HG03103 (cell line): Measurements from ENCODE around the gene UGT1A3.
"Not testable (repeated sequence)": the region's sequence is repeated elsewhere in the genome, so short reads cannot be mapped to it uniquely, and the experiment has no call there.

Experiments
- ATAC-seq: cut with Tn5 transposase; IDR thresholded peaks from one replicate; pipeline ENCODE4 v1.9.1; 2021; ENCODE audit warnings: low read depth; ENCODE audit not compliant: unreplicated experiment

UGT1A3 gene

DNA sequence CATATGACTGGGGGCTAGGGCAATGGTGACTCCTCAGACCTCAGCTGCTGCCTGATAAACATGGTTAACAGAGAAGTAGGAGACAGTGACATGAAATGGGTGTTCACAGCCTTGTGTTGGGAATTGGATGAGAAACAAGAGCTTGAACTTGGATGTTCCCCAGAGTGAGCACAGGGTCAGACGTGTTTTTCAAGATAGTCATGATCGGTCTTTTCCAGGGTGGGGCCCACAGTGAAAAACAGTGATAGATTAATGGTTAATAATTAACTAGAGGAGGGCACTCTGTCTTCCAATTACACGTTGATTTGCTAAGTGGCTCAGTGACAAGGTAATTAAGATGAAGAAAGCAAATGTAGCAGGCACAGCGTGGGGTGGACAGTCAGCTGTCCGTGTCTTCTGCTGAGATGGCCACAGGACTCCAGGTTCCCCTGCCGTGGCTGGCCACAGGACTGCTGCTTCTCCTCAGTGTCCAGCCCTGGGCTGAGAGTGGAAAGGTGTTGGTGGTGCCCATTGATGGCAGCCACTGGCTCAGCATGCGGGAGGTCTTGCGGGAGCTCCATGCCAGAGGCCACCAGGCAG lies at the start of gene UGT1A3:
Gene UGT1A3, plus strand, starts transcription at position 320 of the 579 bp plus-strand sequence. Its CDS starts 85 bp downstream, at position 405.
- no peak for ATAC-seq

DNA sequence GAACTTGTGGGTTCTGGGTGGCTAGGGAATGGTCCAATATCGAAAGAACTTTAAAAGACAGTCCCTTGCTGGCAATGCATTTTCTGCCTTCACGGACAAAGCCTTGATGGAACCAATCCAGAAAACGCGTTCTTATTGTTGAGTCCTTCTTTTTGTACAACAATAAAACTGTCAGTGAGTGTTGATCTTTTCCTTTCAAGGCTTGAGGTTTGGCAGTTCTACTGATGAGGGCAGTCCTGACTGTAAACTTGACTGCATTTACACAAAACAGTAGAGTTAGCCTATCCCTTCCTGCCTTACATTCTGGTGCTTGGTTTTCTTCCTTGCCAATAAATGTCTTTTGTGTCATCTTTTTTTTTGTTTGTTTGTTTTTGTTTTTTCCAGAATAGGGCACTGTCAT lies 49.6 kb upstream of the UGT1A3 start:
- ATAC-seq = no peak

DNA sequence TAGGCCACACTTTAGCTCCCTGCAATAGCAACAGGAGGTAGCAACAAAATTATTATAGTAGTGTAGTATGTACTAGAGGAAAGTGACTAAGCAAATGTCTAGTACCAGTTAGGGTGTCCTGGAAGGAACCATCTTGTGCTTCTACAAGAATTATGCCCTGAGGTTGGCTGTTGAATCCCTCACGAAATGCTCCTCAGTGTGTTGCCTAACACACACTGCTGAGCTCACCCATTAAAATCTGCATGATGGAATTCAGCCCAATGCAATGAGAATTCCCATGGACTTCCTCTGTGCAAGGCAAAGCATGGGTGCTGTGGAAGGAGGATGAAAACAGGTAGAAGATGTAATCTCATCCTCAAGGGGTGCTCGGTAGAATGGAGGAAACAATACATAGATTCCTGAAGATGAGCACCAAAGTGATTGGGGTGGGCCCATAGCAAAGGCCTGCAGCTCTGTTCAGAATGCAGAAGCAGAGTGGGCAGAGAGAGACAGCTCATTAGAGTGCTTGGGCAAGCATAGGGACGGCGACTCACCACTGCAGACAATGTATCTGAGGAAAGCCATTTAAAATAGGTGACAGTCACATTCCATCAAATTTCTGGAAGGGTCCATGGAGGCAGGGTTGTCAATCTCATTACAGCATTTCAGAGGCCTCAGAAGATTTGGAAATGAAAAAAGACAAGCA lies 48.3 kb upstream of the UGT1A3 start:
- no peak for ATAC-seq

DNA sequence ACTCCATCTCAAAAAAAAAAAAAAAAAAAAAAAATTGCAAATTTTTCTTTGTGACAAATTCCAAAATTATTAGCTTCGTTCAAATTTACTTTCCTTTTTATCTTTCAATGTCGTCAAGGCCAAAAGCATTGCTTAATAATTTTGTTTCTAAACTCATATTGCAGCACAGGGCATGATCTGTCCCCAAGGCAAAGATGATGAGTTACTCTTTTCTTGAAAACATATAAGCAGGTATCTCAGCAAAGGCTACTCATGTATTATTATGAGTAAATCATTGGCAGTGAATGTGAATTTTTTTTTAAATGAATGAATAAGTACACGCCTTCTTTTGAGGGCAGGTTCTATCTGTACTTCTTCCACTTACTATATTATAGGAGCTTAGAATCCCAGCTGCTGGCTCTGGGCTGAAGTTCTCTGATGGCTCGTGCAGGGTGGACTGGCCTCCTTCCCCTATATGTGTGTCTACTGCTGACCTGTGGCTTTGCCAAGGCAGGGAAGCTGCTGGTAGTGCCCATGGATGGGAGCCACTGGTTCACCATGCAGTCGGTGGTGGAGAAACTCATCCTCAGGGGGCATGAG lies 47.2 kb upstream of the UGT1A3 start, which contains the start of gene UGT1A7:
Gene UGT1A7, plus strand, starts transcription at position 381 of the 579 bp plus-strand sequence. Its CDS starts 37 bp downstream, at position 418.
- ATAC-seq = no peak

DNA sequence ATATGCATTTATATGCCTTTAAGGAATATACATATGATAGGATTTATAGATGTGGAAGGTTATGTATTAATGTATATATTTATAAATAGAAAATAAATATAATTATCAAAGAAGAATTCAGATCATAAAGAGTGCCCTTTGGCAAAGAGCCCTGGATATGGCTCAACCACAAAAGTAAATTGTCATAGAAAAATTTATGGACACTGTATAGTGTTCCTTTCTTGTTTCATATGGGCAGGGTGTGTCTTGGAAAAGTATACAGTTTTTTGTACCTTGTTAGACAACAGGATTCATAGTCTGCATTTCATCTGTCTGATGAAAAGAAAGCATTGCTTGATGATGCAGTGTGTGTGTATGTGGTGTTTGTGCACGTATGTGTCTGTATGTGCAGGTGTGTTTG lies 44.2 kb upstream of the UGT1A3 start:
- ATAC-seq = no peak

DNA sequence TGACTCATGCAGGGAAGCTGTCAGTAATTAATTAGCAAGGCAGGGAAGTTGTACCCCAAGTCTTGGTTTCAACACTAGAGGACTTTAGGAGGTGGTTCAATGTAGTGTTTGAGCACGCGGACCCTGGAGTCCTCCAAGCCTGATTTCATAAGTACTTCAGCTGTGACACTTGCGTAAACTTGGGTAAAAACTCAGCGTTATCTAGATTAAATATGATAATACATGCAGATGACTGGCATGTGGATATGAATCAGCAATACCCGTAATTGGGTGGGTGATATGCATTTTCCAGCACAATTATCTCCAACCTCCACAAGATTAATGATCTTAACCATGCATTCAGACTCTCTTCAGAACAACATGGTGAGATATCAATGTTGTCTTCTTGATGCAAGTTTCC lies 41.9 kb upstream of the UGT1A3 start:
- ATAC-seq = no peak

DNA sequence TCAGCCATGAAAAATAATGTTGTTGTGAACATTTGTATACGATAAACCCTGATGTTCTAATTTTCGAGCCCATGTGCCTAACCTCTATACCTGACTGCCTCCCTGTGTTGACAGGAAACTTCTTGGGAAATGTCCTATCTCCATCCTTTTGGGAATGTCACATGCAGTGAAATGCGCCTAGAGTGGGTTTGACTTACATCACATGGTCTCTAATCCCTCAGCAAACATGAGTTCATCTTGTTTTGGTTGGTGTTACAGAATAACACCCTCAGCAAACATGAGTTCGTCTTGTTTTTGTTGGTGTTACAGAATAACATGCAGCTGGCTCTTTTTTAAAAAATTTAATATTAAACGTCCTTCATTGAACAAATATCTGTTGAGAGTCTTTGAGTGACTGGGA lies 40.5 kb upstream of the UGT1A3 start:
- no peak for ATAC-seq

DNA sequence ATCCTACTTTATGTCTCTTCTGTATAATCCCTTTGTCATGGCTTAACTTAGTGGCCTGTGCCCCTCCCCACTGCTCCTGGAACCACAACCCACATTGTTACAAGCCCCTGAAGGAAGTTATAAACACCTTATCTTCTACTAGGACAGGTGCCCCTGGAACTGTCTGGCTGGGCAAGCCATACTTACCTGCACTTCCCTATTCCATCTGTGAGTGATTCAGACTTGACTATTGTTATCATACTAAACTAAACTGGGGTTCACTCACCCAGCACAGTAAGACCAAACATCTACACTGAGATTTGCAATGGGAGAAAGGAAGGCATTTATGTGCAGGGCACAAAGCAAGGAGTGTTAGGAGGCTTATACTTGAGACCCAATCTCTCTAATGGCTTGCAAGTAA lies 39.8 kb upstream of the UGT1A3 start:
- no peak for ATAC-seq

DNA sequence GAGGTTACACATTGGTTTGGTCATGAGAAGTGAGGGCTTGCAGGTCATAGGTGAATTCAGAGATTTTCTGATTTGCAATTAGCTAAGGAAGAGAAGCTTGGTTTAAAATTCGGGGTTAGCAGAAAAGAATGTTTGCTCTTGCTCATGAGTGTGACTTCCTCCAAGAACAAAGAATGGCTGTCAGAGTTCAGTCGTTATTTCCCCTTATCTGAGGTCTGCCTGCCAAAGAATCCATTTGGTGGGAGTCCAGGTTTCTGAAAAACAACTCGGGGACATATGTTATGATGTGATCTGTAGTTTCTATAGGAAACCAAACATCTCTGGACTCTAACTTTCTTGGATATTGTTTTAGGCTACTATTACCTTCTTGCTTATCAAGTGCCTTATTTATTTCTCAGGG lies 39.3 kb upstream of the UGT1A3 start:
- ATAC-seq = no peak

DNA sequence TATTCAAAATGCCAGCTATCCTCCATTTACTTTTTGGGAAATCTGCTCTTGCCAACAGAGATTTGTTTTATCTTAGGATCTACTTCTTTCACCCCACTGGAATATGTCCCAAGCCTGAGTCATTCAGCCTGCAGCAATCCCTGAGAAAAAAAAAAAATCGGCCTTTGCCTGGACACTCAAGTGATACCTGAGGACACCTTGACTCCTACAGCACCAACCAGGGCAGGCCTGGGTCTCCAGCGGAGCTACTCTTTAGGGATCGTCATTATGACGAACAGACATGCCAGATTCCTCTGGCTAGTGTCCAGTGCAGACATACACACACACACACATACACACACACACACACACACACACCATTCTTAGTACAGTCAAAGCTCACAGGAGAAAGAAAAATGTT lies 38.4 kb upstream of the UGT1A3 start:
- no peak for ATAC-seq

DNA sequence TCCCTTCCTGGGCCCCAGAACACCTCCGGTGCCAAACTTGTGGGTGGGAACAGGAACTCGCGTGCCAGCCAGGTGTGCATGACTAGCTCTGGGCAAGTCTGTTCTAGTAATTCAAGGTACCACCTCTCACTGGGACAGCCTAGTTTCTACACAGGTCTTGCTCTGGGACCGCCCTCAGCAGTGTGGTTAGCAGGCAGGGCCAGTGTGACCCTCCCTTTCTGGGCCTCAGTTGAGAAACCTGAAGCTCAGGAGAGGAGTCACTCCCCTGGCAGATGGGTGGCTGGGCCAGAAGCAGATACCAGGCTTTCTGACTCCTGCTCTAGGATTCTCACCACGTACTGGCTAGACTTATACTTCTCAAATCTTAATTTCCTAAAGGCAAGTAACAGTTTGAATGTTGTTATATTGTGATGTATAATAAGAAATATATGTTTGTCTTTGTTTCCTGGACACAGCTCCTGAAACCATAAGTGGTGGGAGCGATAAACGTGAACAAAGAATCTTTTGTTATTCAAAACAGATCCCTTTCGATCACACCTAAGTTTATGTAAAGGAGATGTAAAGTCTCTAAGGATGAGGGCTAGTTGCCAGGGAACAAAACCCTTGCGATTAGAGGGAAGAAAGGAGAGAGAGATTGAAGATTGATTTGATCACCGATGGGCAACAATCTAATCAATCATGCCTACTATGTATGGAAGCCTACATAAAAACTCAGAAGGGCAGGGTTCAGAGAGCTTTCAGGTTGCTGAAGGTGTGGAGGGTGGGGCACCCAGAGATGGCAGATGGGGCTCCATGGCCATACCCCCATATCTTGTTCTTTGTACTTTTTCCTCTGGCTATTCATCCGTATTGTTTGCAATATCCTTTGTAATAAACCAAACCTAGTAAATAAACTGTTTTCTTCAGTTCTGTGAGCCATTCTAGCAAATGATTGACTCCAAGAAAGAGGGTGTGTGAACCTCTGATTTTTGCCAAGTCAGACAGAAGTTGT lies 37.1 kb upstream of the UGT1A3 start:
- ATAC-seq = no peak

DNA sequence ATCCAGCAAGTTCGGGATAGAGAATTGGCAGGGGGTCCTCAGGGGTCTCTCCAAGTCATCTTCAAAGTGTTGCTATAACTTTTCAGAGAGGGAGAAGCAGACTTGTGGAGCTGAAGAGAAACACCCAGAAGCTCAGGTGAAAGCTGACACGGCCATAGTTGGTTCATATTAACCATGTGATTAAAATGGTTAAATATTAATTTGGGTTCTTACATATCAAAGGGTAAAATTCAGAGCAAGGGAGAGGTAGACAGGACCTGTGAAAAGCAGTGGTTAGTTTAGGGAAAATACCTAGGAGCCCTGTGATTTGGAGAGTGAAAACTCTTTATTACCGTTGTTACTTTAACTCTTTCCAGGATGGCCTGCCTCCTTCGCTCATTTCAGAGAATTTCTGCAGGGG lies 36.2 kb upstream of the UGT1A3 start, which contains the start of gene UGT1A6:
Gene UGT1A6, plus strand, starts transcription at position 243 of the 400 bp plus-strand sequence. Its CDS starts 115 bp downstream, at position 358.
- ATAC-seq = no peak

DNA sequence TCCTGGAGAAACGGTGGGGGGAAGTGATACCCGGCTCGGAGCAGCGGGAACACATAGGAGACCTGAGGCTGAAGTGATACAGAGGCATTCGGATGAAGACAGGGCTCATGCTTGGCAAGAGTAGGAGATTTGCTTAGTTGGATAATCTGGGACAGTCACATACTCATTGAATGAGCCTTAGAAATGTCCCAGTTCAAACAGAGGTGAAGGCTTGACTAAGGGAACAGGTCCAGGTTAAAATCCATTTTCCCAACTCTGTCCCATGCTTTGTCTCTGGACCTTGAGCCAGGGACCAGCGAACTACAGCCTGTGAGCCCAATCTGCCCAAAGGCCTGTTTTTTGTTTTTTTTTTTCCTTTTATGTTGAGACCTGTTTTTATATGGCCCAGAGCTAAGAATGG lies 34.9 kb upstream of the UGT1A3 start:
- ATAC-seq = no peak

DNA sequence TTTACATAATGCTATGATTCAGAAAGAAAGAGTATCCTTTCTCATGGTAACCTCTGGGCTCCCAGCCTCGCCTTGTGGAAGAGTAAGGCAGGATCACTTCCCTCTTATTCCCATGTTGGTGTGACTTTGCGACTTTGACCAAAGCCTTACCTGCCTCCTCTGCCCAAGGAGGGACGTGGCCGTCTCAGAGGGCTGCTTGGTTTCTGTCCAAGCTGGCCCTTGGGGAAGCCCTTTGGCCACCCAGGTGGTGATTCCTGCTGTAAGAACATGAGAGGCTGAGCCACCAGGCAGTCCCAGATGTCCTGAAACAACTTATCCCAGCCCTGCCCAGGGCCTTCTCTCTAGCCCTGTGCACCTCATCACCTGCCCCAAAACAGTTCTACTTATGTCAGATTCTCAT lies 30.1 kb upstream of the UGT1A3 start:
- no peak for ATAC-seq

DNA sequence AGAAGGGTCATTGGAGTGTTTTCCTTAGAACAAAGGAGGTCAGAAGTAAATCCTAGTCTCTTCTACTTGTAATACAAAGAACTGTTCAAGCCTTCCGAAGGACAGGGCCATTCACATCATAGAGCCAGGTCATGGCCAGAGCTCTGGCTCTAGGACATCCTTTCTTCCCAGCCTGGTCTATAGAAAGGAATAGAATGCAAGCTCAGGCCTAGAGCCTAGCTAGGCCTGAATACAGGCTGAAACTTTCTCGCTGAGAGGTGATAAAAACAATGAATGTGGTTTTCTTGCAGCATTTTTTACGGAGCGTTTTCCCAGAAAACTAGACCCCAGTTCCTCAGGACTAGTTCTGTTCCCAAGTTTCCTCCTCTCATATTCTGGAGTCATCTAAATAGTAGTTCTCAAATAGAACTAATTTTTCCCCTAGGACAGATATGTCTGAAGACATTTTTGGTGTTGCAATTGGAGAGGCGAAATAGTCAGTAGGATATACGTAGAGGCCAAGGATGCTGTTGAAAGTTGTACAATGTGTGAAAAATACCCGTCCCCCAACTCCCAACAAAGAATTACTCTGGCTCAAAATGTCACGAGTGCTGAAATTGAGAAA lies 29.3 kb upstream of the UGT1A3 start:
- ATAC-seq = no peak

DNA sequence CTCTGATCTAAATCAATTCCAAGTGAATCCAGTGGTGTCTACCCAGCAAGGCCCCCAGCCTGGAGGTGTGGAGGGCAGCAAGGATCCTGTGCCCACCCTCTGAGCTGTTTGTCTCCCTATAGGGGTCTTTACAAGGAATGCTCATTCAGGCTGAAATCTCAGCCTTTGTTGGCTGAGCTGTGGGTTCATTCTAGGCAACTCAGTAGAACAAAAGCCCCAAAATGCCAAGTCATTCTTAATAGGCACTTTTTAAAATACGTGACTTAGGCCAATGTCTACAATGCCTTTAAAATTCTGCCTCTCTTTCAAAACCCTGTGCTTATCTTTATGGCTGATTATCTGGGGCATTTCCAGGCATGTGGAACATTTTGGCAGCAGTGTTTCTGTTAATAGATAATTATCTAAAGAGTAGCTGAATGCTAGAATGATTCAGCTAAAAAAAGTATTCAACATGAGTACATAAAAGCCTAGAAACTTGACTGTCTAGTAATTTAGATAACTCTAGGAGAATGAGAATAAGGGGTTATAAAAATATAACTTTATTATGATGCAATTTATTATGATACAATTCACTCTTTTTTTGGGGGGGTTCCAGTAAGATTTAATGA lies 28.7 kb upstream of the UGT1A3 start:
- no peak for ATAC-seq

DNA sequence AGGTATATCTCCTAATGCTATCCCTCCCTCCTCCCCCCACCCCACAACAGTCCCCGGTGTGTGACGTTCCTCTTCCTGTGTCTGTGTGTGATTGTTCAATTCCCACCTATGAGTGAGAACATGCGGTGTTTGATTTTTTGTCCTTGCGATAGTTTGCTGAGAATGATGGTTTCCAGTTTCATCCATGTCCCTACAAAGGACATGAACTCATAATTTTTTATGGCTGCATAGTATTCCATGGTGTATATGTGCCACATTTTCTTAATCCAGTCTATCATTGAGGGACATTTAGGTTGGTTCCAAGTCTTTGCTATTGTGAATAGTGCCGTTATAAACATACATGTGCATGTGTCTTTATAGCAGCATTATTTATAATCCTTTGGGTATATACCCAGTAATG lies 28.0 kb upstream of the UGT1A3 start:
- ATAC-seq = not testable (repeated sequence)

DNA sequence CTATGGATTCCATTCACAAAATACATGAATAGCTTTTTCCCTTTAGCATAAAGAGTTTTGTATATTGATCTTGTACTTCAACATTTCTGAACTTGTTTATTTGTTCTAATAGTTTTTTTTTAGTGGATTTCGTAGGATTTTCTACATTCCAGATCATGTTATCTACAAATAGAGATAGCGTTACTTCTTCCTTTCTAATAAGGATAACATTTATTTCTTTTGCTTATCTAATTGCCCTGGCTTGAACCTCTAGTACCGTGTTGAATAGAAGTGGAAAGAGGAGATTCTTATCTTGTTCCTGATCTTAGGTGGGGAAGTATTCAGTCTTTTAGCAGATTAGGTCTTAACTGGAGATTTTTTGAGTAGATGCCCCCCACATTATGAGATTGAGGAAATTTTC lies 26.6 kb upstream of the UGT1A3 start:
- no peak for ATAC-seq

DNA sequence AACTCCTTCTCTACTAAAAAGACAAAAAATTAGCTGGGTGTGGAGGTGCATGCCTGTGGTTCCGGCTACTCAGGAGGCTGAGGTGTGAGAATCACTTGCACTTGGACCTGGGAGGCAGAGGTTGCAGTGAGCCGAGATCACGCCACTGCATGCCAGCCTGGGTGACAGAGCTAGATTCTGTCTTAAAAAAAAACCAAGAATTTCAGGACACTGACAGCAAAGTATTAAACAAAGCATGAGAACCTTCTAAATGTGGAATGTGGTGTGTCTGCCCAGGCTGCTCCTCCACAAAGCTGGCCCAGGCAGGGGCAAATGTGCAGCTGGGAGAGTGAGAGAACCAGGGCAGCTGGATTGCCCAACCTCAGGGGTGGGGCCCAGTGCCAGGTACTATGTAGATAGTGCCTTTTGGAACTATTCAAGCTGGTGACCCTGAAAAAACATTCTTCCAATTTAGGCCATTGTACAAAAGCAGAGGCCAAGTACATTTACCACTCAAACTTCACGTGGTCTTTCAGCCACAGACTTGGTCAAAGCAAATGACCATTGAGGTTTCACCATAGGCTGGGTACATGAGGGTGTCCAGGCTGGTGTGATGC lies 22.8 kb upstream of the UGT1A3 start:
- ATAC-seq = no peak

DNA sequence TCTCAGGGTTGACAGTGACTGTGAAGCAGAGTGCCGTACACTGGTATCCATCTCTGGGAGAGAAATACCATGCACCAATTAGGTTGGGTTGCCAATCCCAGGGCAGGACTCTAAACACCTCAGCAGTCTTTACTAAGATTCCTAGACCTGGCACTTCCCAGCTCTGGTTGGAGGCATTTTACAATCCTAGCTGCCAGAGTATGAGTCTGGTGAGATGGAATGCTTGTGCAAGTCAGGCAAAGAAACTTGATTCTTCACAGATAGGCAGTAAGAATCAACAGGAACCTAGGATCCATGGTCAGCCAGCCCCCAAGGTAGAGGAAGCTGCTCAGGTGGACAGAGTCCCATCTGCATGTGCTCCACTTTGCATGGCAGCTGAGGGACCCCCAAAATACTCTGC lies 22.1 kb upstream of the UGT1A3 start:
- ATAC-seq = no peak
